GM18867 (cell line): ENCODE results near the gene BTNL2.

Experiments used
- ATAC-seq: cut with Tn5 transposase; IDR thresholded peaks from one replicate; pipeline ENCODE4 v1.9.1; 2021; ENCODE audit warnings: mild to moderate bottlenecking, moderate library complexity; ENCODE audit not compliant: unreplicated experiment

BTNL2 gene

DNA sequence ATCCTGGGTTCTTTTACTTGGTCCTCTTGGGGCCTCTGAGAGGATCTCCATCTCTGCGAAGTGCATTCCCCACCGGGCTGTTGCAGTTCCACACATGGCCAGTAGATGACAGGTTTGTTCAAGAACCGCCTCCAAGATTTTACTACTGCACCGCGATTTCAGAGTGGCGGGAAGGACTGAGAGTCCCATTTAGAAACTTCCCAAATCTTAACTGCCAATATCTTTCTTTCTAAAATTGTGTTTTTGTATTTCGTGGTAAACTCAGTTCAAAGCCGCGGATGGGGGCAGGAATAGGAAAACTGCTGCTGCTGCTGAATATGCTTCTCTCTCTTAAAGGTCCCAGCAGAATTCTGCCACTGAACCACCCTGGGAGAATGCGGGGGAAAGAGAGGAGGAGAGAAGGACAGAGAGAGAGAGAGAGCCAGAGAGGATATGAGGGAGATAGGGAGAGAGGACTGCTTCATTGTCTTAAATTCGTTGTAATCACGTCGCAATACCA, 8.6 kb upstream of the BTNL2 start:
- ATAC-seq, result no peak

GRCh38 chr6:32413427-32414047, 6.6 kb upstream of the BTNL2 start:
- peak; percentile 43 for ATAC-seq

GRCh38 chr6:32411566-32412327, 4.8 kb upstream of the BTNL2 start:
- no peak for ATAC-seq

DNA sequence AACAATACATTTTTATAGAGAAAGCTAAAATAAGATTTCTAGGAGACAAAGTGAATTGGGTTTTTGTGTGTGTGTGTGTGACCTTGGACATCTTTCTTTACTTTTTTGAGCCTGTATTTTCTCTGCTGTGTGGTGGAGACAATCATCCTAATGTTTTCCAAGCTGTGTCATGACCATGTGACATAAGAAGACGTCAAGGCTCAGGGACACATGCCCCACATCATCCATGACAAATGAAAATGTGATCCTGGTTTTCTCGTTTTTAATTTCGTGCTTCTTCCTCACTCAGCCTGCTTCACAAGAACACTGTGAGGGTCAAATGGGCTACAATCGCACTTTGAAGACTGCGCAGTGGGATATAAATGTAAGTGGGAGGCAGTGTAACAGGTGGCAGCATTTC, 3.9 kb upstream of the BTNL2 start:
- no peak for ATAC-seq

DNA sequence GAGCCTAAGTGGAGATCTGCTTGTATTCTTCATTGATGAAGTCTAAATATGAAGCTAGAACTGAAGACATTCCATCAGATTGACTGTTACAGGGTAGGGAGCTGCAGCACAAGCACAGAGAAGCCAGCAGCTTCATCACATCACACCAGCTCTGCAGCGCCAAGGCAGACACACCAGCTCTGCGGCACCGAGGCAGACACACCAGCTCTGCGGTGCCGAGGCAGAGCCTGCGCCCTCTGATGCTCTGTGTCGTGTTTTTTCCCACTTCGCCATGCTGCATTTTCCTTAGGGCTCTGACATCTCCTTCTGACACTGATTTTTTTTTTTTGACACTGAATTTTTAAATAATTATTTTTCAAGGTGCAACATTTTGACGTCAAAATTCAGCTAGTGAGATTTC, 784 bp downstream of the BTNL2 start:
- ATAC-seq, result no peak

DNA sequence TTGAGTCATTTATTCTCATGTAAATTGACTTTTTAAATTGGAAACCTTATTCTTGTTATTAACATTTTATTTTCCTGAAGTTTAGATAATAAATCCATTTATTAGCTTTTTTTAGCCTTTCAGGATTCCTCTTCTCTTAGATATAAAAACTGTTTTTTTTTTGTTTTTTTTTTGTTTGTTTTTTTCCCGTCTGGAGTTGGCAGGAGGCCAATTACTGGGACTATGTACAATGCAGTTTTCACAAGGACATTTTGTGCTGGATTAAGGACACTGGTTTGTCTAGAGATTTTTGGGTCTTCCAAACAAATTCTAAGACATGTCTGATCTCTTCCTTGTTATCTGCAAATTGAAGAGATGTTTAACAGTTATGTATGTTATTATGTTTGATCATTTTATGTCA, 1.3 kb downstream of the BTNL2 start:
- no peak for ATAC-seq

- ATAC-seq, result no peak
Measured at GRCh38 chr6:32402812-32403211, 4.2 kb downstream of the BTNL2 start.

GRCh38 chr6:32401284-32401963, 5.6 kb downstream of the BTNL2 start:
- ATAC-seq, result no peak

DNA sequence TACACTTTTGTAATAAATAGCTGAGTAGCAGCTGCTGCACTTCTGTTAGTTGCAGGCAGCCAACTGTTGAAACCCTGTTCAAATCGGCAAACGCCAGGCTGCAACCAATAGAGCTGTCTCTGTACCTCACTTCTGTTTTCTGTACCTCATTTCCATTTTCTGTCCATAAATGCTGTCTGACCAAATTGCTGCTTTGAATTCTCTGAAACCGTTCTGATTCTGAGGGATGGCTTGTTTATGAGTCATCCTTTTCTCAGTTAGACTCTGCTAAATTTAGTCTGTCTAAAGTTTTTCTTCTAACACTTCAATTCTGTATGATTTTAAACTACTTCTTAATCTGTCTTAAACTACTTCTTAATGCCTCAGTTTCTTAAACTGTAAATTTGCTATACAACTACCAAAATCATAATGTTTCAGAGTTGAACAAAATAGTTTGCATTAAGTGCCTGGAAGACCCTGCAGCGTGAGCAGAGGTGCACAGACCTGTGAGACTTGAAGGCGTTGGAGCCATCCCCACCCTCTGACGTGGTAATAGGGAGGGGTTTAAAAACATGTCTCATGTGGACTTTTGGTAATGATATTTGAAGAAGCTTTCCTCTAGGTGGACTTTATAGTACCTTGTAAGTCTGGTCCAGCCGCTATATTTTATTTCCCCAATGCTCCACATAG, 9.6 kb downstream of the BTNL2 start:
- ATAC-seq, result peak; percentile 84

GRCh38 chr6:32396028-32396427, 11.0 kb downstream of the BTNL2 start:
- no peak for ATAC-seq

DNA sequence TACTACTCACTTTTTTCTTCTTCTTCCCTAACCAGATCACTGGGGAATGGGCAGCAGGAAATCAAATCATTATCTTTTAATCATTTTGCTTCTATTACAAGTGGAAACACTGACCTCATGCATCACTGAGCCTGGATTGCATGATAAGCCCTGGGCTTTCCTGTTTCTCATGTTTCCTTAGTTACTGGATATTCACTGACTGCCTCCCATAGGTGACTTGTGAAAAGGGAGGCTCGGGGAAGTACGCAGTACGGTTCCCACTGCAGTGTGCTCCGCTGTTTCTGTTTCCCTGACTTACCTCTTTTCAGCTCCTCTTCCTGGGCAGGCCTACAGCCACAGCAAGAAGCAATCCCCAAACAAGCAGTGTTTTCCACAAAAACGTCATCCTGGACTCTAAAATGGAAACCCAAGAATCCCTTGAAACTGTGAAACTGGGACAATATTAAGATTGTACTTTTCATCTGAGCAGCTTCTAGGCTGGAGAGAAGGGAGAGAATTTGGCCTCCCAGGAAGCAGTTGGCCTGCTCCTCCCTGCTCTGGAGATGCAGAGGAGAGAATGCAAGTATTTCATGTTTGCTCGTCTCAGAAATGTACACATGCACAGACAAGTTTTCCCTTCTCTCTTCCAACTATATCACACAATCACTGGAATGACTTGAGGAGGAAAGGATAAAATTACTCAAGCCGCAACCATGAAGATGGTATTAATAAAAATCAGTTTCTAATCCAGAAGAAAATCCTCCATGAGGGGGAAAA, 13.1 kb downstream of the BTNL2 start:
- ATAC-seq, result no peak

DNA sequence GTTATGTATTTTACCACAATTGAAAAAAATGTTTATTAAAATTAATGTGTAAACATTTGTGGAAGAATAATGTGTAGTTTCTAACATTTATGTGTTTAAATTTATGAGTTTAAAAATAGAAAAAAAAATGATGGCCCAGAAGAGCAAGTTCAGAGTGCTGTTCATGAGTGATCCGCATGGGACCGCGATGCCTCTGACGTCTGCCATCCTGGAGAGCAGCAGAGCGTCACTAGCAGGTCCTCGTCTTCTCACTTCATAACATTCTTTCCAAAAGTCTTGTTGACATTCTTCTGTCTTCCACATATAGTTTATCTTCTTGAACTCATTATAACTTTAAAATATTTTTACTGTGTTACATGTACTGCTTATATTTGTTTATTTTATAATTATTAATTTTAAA, 15.5 kb downstream of the BTNL2 start:
- ATAC-seq, result no peak

- ATAC-seq, result no peak
Measured at GRCh38 chr6:32387589-32388340, 19.2 kb downstream of the BTNL2 start.

DNA sequence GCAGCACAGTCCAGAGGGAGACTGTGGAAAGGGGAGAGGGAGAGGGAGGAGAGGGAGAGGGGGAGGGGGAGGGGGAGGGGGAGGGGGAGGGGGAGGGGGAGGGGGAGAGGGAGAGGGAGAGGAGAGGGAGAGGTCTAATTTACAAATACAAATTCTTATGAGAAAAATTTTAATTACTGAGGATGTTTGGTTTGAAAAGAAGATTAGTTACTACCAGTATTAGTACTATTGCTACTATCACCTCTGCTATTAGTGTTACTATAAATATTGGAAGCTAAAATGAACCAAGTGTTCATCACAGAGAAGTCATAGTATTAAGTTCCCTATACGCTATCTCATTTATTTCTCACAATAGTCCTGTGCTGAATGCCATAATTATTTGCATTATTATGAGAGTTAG, 20.9 kb downstream of the BTNL2 start:
- no peak for ATAC-seq

GRCh38 chr6:32382757-32383420, 24.1 kb downstream of the BTNL2 start:
- ATAC-seq, result no peak

GRCh38 chr6:32379545-32379944, 27.4 kb downstream of the BTNL2 start:
- no peak for ATAC-seq

GRCh38 chr6:32375739-32376529, 31.0 kb downstream of the BTNL2 start:
- no peak for ATAC-seq

- no peak for ATAC-seq
Measured at GRCh38 chr6:32371803-32372202, 35.2 kb downstream of the BTNL2 start, which contains the start of gene TSBP1. TSS of gene TSBP1 (minus strand) at chr6:32371903. CDS start at chr6:32371706, 197 bp downstream.

DNA sequence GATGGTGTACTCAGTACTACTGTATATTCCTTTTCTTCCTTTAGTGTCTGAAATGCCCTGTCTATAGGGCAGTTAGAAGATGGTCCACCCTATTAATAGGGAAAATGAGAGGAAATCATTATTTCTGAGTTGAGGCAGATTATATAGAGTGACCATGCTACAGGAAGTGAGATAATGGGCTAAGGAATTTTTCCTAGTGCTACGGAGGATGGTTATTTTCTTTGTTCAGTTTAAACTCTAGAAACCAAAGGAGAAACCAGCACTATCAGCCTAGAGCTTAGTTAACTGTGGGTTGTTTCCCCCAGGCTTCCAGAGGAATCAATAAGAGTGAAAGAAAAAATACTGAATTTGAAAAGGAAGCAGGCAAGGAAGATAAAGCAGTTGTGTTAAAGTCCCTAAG, 35.8 kb downstream of the BTNL2 start:
- ATAC-seq, result no peak
